Glomerular visceral epithelial cell (primary cell): ENCODE measurements around the gene ITGA2.
"Not testable (repeated sequence)": the region's sequence is repeated elsewhere in the genome, so short reads cannot be mapped to it uniquely, and the experiment has no call there.

Experiments
- DNase-seq: peaks from one replicate; pipeline ENCODE4 v3.0.0-alpha.2; 2016; ENCODE audit errors: extremely low spot score

Gene ITGA2

GRCh38 chr5:53099546-53099945, 110.4 kb downstream of the ITGA2 start:
- peak; percentile 59 for DNase-seq

- DNase-seq = no peak
Observed at GRCh38 chr5:53100606-53101005, 111.5 kb downstream of the ITGA2 start.

- DNase-seq = no peak
Observed at GRCh38 chr5:53105611-53106300, 116.6 kb downstream of the ITGA2 start.

GRCh38 chr5:53109056-53109442, 119.9 kb downstream of the ITGA2 start:
- DNase-seq = no peak

- DNase-seq = peak; percentile 94
Observed at GRCh38 chr5:53109443-53110127, 120.4 kb downstream of the ITGA2 start, which contains the start of gene MOCS2. MOCS2 (minus strand) TSS chr5:53109757; CDS start chr5:53107174, 2,583 bp downstream.

- no peak for DNase-seq
Observed at GRCh38 chr5:53110156-53110555, 121.0 kb downstream of the ITGA2 start.

GRCh38 chr5:53111139-53111538, 122.0 kb downstream of the ITGA2 start:
- no peak for DNase-seq

GRCh38 chr5:53112307-53112706, 123.2 kb downstream of the ITGA2 start:
- DNase-seq = not testable (repeated sequence)

GRCh38 chr5:53112909-53113308, 123.8 kb downstream of the ITGA2 start:
- DNase-seq = no peak

GRCh38 chr5:53113947-53114346, 124.8 kb downstream of the ITGA2 start:
- no peak for DNase-seq

GRCh38 chr5:53114988-53115387, 125.8 kb downstream of the ITGA2 start:
- DNase-seq = no peak

GRCh38 chr5:53116597-53116996, 127.4 kb downstream of the ITGA2 start:
- DNase-seq = no peak

GRCh38 chr5:53118879-53119278, 129.7 kb downstream of the ITGA2 start:
- DNase-seq = no peak

- no peak for DNase-seq
Observed at GRCh38 chr5:53120165-53120564, 131.0 kb downstream of the ITGA2 start.

- DNase-seq = no peak
Observed at GRCh38 chr5:53123702-53124101, 134.6 kb downstream of the ITGA2 start.

- peak; percentile 48 for DNase-seq
Observed at GRCh38 chr5:53126521-53126920, 137.4 kb downstream of the ITGA2 start.

GRCh38 chr5:53127107-53127506, 138.0 kb downstream of the ITGA2 start:
- DNase-seq = no peak

GRCh38 chr5:53128481-53128880, 139.3 kb downstream of the ITGA2 start:
- no peak for DNase-seq

- no peak for DNase-seq
Observed at GRCh38 chr5:53130266-53130665, 141.1 kb downstream of the ITGA2 start.

GRCh38 chr5:53133020-53133419, 143.9 kb downstream of the ITGA2 start:
- DNase-seq = no peak
